NCI-H1105 (cell line): ENCODE measurements around the gene SERTAD2.

Experiments used
- DNase-seq: peaks from one replicate; lab custom pipeline; 2025; lab: John Stamatoyannopoulos, UW

SERTAD2 gene, protein sequence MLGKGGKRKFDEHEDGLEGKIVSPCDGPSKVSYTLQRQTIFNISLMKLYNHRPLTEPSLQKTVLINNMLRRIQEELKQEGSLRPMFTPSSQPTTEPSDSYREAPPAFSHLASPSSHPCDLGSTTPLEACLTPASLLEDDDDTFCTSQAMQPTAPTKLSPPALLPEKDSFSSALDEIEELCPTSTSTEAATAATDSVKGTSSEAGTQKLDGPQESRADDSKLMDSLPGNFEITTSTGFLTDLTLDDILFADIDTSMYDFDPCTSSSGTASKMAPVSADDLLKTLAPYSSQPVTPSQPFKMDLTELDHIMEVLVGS

GRCh38 chr2:64653109-64654062, at the start of gene SERTAD2:
SERTAD2 (minus strand) TSS chr2:64653913; CDS start chr2:64636871, 17,042 bp downstream.
- peak; percentile 62 for DNase-seq

DNA sequence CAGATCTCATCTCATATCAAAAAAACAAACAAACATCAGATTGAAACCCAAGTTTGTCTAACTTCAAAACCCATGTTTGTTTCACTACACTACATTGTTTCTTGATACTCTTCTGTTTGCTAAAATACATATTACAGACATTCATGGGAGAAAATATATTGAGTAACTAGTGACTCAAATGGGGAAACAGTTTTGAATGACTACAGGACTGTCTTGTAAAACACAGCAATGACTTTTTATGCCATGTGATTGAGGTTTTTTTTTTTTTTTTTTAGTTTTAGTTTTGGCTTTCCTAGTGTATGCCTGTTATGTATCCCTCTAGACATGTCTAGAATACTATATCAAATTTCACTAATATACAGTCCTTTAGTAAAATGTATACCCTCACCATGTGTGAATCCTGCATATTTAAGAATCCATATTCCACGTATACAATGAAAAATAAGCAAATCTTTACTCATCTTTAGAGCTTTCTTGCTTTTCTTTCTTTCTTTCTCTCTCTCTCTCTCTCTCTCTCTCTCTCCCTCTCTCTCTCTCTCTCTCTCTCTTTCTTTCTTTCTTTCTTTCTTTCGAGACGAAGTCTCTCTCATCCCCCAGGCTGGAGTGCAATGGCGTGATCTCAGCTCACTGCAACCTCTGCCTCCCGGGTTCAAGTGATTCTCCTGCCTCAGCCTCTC, 46.6 kb upstream of the SERTAD2 start:
- DNase-seq, result no peak

DNA sequence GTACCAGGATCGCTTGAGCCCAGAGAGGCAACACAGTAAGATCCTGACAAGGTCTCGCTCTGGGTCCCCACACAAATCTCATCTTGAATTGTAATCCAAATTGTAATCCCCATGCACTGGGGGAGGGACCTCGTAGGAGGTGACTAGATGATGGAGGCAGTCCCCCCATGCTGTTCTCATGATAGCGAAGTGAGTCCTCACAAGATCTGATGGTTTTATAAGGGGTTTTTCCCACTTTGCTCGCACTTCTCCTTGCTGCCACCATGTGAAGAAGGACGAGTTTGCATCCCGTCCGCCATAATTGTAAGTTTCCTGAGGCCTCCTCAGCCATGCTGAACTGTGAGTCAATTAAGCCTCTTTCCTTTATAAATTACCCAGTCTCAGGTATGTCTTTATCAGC, 46.0 kb upstream of the SERTAD2 start:
- DNase-seq, result no peak

- no peak for DNase-seq
Observed at GRCh38 chr2:64698668-64699444, 45.1 kb upstream of the SERTAD2 start.

DNA sequence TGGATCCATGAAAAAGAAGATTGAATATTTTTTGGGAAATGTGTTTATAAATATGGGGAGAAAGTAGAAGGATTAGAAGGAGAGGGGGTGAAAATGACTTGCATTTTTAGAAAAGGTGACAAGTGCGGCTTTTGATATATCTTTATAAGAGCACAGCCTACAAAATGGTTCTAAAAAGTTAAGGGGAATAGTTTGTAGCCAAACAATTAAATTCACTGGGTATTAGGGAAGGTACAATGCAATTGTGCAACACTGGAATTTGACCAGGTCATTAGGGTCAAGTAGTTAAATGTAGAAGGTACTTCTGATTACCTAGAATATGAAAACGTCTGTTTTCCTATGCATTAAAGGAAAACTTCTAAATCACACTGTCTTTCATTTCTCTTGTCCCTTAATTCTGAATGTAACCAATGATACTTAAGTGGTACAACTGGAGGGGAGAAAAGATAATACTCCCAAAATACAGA, 44.5 kb upstream of the SERTAD2 start:
- DNase-seq, result no peak

GRCh38 chr2:64697297-64698176, 43.8 kb upstream of the SERTAD2 start:
- no peak for DNase-seq

- no peak for DNase-seq
Observed at GRCh38 chr2:64696636-64697035, 42.9 kb upstream of the SERTAD2 start.

DNA sequence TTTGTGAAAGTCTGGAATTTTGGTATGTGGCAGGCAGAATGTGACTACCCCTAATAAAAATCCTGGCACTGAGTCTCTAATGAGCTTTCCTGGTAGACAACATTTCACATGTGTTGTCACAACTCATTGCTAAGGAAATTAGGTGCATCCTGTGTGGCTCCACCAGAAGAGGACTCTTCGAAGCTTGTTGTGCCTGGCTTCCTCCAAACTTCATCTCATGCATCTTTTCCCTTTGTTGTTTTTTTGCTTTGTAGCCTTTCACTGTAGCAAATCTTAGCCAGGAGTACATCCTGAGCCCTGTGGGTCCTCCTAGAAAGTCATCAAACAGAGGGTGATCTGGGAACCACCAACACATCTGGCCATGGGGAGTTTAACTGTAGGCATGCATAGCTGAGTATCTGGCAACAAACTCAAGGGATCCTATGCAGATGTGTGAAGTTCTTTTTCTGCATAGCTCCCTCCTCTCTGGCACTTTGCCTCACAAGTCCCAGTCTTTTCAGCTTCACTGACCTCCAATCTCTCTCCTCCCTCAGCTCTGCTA, 42.1 kb upstream of the SERTAD2 start:
- no peak for DNase-seq

GRCh38 chr2:64692401-64692800, 38.7 kb upstream of the SERTAD2 start:
- DNase-seq, result no peak

GRCh38 chr2:64688909-64689308, 35.2 kb upstream of the SERTAD2 start:
- no peak for DNase-seq

GRCh38 chr2:64686283-64686956, 32.7 kb upstream of the SERTAD2 start:
- DNase-seq, result no peak

GRCh38 chr2:64685430-64685829, 31.7 kb upstream of the SERTAD2 start:
- DNase-seq, result no peak

GRCh38 chr2:64683771-64684510, 30.2 kb upstream of the SERTAD2 start:
- no peak for DNase-seq

- DNase-seq, result no peak
Observed at GRCh38 chr2:64681479-64681967, 27.8 kb upstream of the SERTAD2 start.

DNA sequence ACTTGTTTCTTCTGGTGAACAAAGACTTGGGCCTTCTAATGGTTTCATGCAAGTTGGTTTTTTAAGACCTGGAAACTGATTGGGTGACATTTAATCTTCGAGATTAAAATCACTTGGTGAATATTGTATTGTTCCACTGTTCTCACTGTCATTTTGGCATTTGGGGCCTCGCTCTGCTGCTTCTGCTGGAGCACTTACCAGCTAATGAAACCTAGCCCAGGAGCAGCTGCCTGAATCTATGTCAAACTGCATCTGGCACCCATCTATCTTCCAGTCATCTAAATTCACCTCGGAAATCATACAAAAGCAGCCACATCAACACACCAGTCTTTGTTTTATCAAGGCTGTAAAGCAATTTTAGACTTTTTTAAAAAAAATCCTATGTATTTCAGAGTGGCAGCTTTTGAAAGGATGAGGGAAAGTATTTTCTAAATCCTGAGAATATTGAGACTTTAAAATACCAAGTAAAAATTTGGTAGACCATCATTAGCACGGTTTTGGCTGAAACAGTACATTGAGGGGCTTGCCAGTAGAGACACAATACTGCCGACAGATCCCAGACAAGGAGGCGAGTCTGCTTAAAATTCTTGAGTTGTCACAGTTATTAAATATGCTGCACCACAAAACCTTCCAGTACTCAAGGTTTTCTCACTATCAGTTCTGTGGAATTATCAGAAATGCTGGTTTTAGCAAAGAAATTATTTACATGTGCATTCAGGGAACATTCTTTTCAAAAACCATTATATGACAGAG, 26.1 kb upstream of the SERTAD2 start:
- no peak for DNase-seq

- no peak for DNase-seq
Observed at GRCh38 chr2:64678771-64679590, 25.3 kb upstream of the SERTAD2 start.

GRCh38 chr2:64677530-64677929, 23.8 kb upstream of the SERTAD2 start:
- no peak for DNase-seq
